Liver (tissue), 3 donors: ENCODE results near the gene PARD3B.

ENCODE experiments used
- ATF3 ChIP-seq: IDR thresholded peaks from 2 replicates; pipeline ENCODE4 v1.6.1; 2016; ENCODE audit warnings: antibody characterized with exemption
- CTCF ChIP-seq: fragments of 150-350 bp; IDR thresholded peaks from 2 replicates; pipeline ENCODE4 v1.5.1; 2017; ENCODE audit warnings: improper control_type of control experiment, low read depth, low read length; ENCODE audit not compliant: missing input control
- EGR1 ChIP-seq, 2 donors: IDR thresholded peaks; 2 replicates each; pipeline ENCODE4 v1.6.1; 2016 to 2018; ENCODE audit warnings: antibody characterized with exemption in 2 of 2, low read depth in 2 of 2
- FOXA2 ChIP-seq: IDR thresholded peaks from 2 replicates; pipeline ENCODE4 v1.6.1; 2016; ENCODE audit warnings: antibody characterized with exemption
- GABPA ChIP-seq, 2 donors: IDR thresholded peaks in 1 of 2; conservative IDR thresholded peaks in 1 of 2; 2 replicates each; pipeline ENCODE4 v1.6.1; 2016; ENCODE audit warnings: antibody characterized with exemption in 2 of 2, mild to moderate bottlenecking in 1 of 2, moderate library complexity in 1 of 2
- JUND ChIP-seq, 2 donors: IDR thresholded peaks; 2 replicates each; pipeline ENCODE4 v1.6.1; 2016; ENCODE audit warnings: antibody characterized with exemption in 2 of 2
- MAX ChIP-seq: IDR thresholded peaks from 2 replicates; pipeline ENCODE4 v1.6.1; 2016; ENCODE audit warnings: antibody characterized with exemption
- RAD21 ChIP-seq, 2 donors: IDR thresholded peaks; 2 replicates each; pipeline ENCODE4 v1.6.1; 2016; ENCODE audit warnings: antibody characterized with exemption in 2 of 2, mild to moderate bottlenecking in 2 of 2
- REST ChIP-seq: IDR thresholded peaks from 2 replicates; pipeline ENCODE4 v1.6.1; 2016; ENCODE audit warnings: antibody characterized with exemption, mild to moderate bottlenecking
- RXRA ChIP-seq, 2 donors: IDR thresholded peaks; 2 replicates each; pipeline ENCODE4 v1.6.1; 2017 to 2018; ENCODE audit warnings: antibody characterized with exemption in 2 of 2, mild to moderate bottlenecking in 1 of 2
- SP1 ChIP-seq: IDR thresholded peaks from 2 replicates; pipeline ENCODE4 v1.6.1; 2018; ENCODE audit warnings: antibody characterized with exemption, mild to moderate bottlenecking
- TAF1 ChIP-seq: conservative IDR thresholded peaks from 2 replicates; pipeline ENCODE4 v1.6.1; 2016; ENCODE audit warnings: antibody characterized with exemption, mild to moderate bottlenecking
- YY1 ChIP-seq: IDR thresholded peaks from 2 replicates; pipeline ENCODE4 v1.6.1; 2016; ENCODE audit warnings: antibody characterized with exemption, mild to moderate bottlenecking
- ZBTB33 ChIP-seq: IDR thresholded peaks from 2 replicates; pipeline ENCODE4 v1.6.1; 2016; ENCODE audit warnings: antibody characterized with exemption
- donor health status: healthy.
- donor health status: healthy.

GRCh38 chr2:205158404-205158803 is 613.1 kb downstream of the PARD3B start:
- TF ChIP-seq CTCF (no peak), ZBTB33 (no peak), EGR1 (IDR thresholded peaks at IDR 0.05; ENCODE audit: low read depth in 2 of 2) (no peak), ATF3 (no peak), JUND (IDR thresholded peaks at IDR 0.05) (no peak), FOXA2 (no peak), TAF1 (no peak), GABPA (IDR thresholded peaks at IDR 0.05 in 1 of 2, conservative IDR thresholded peaks at IDR 0.05 in 1 of 2) (no peak), REST (no peak), RXRA (IDR thresholded peaks at IDR 0.05) (no peak), MAX (no peak), SP1 (no peak), RAD21 (IDR thresholded peaks at IDR 0.05) (no peak), YY1 (no peak)
